GM19467 (cell line): ENCODE results near the gene FOXK2.

Experiments used
- ATAC-seq: cut with Tn5 transposase; IDR thresholded peaks from one replicate; pipeline ENCODE4 v1.9.1; 2021; ENCODE audit warnings: mild to moderate bottlenecking, moderate library complexity; ENCODE audit not compliant: unreplicated experiment

Gene FOXK2

DNA sequence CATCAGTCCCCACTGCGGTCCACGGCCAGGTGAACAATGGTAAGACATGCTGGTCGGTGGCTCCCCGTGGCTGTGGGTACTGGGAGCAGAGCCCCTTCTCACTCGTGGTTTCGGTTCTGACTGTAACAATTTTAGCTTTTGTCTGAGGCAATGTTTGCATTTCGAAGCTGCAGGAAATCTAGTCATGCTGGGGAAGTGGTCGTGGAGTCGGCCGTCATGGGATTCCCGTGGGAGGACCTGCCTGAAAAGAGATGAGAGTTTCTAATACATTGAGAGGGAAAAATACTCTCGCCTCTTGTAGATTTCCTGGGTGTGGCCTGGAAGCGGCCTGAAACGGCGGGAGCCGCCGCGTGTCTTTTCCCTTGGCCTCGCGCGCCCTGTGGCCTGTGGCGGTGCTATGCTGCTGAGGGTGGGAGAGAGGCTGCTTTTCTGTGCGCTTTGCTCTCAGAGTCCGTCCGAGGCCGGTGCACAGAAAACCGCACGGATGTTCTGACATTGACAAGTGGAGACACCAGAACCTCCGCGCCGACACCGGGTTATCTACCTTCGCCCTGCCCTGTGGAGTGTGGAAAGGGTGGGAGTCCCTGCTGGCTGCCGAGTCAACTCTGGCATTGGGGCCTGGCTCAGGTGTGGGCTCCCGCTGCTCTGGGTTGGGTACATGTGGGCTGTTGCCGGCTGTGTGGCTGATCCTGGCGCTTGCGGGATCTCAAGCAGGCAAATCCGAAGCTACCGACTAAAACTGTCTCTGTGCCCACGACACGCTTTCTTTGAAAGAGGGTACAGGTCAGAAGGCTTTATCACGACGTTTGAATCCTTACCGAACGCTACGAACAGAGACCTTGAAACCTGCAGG is 67.9 kb downstream of the FOXK2 start:
- ATAC-seq = no peak

DNA sequence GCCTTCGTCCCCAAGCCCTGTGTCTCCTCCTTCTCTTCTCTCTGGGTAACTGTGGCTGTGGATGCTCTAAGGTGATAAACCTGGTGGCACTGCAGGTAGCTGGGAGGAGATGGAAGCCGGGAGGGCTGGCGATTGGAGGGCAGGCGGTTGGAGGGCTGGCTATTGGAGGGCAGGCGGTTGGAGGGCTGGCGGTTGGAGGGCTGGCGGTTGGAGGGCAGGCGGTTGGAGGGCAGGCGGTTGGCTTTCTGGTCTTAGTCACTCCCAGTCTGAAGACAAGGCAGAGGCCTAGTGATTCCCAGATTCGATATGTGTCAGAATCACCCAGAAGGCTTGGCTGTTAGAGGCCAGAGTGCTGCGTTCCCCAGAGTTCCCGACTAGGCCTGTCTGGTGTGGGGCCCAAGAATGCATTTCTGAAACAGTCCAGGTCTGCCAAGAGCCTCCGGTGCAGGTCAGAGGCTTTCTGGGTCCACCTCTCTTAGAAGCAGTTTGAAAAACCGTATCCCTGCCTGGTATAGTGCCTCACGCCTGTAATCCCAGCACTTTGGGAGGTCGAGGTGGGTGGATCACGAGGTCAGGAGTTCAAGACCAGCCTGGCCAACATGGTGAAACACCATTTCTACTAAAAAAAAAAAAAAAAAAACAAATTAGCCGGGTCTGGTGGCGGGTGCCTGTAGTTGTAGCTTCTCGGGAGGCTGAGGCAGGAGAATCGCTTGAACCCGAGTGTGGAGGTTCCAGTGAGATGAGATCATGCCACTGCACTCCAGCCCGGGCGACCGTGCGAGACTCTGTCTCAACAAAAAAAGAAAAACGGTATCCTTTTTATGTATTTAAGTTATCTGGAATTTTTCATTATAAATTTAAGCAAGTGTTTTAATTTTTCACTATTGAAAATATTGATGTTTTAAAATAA is 69.0 kb downstream of the FOXK2 start:
- ATAC-seq = no peak

DNA sequence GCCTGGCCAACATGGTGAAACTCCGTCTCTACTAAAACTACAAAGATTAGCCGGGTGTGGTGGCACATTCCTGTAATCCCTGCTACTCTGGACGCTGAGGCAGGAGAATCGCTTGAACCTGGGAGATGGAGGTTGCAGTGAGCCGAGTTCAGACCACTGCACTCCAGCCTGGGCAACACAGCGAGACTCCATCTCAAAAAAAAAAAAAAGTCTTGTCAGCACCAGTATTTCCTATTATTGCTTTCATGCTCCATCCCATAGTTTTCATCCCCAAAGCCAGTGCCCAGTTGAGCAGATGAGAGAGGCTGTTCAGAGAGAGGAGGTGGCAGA is 70.3 kb downstream of the FOXK2 start:
- ATAC-seq = no peak

DNA sequence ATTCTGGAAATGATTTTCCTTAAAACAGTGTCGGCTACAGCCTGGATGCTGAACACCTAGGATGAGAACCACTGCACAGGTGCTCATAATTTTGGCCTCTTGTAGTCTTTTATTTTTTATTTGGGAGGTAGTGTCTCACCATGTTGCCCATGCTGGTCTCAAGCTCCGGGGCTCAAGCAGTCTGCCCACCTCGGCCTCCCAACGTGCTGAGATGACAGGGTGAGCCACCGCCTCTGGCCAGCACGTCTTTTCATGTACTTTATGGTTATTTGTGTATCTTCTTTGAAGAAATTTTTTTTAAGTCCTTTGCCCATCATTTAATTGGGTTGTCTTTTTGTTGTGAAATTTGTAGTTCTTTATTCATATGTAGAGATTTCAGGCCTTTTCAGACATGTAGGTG is 70.7 kb downstream of the FOXK2 start:
- ATAC-seq = no peak

DNA sequence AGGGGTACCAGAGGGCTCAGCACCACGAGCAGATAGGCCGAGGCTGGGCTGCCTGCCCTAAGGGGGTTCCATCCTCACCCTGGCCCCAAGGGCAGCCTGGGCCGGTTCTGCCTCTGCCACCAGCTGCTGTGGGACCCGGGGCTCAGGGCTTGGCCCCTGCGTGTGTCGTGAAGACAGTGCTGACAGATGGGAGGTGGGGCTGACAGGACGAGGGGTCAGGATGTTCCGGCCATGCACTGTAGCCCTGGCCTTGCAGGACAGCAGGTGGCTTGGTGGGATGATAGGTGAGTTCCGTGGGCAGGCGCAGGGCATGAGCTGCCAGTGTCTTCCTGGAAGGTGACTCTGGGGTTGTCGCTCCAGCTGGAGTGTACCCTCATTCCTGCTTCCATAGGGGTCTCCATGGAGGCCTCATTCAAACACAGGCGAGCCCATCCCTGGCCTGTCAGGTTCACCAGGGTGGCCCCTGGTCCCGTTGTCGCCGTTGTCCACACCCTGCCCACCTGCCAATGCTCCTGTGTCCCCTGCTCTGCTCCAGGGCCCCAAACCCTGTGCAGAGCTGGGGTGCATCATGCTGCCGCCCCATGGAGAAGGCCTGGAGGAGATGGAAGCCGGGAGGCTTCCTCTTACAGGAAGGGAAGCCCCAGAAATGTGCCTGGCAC is 71.5 kb downstream of the FOXK2 start:
- no peak for ATAC-seq

DNA sequence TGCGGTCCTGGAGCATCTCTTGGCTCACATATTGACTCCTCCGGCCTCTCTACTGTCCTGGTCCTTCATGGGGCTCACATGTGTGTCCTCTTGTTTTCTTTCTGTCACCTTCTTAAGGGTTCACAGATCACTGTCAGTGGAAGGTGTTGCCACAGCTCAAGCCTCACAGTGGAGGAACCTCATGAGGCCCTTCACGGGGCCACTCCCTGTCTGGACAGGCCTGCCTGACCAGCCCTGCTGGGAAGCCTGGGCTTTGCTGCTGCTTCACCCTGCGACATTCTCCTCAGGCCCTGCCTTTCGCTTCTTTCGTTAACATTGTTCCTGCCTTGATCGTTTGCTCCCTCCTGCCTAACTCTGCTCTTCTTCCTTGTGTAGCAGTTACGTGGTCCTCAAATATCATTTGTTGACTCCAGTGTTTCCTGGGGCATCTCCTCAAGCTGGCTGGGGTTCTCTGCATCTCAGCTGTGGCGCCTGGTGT is 72.8 kb downstream of the FOXK2 start:
- no peak for ATAC-seq

DNA sequence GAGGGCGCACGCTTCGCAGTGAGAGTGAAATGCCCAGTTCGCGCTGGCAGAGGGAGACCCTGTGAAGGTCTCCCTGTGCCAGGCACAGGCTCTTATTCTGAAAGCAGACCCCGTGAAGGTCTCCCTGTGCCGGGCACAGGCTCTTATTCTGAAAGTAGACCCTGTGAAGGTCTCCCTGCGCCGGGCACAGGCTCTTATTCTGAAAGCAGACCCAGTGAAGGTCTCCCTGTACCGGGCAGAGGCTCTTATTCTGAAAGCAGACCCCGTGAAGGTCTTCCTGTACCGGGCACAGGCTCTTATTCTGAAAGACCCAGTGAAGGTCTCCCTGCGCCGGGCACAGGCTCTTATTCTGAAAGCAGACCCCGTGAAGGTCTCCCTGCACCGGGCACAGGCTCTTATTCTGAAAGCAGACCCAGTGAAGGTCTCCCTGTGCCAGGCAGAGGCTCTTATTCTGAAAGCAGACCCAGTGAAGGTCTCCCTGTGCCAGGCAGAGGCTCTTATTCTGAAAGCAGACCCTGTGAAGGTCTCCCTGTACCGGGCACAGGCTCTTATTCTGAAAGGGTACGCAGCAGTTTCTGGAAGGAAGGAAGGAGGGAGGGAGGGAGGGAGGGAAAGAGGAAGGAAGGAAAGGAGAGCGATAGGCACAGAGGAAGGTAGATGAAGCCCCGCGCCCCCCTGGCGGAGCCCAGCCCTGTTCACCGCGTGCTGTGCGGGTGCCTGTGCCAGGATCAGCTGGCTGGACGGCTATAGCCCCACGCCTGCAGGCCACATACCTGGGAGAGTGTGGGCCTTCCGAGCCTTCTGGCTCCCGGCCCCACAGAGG is 73.4 kb downstream of the FOXK2 start:
- ATAC-seq = no peak

DNA sequence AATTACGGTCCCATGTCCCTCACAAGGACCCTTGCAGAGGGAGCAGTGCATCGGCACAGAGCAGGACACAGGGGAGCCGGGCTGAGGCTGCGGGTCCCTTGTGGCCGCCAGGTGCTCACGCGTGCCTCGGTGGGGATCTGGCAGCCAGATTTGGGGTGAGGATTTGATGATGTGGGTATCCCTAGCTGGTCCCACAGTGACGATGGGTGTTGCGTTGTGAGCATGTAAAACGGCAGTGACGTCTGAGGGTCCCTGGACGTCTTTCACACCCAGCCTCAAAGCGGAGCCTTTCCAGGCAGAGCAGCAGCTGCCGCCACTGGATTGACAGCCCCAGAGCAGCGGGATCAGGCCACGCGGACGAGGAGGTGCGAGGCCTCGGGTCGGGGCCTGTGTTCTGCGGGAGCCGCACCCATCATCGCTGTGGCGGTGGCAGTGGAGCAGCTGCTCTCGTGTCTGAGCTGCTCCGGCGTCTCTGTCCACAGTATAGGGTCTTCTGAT is 74.1 kb downstream of the FOXK2 start:
- ATAC-seq = no peak

DNA sequence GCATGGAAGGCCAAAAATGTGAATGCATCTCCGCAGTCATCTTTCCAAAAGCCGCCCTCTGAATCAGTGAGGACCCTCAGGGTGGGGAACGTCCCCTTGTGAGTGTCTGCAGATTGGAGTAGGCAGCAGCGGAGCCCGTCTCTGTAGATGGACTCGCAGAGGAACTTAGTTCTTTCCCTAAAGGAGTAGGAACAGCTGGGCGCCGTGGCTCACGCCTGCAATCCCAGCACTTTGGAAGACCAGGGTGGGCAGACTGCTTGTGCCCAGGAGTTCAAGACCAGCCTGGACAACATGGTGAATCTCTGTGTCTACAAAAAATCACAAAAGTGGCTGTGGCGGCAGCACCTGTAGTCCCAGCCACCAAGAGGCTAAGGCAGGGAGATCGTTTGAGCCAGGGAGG is 75.0 kb downstream of the FOXK2 start:
- ATAC-seq = no peak

DNA sequence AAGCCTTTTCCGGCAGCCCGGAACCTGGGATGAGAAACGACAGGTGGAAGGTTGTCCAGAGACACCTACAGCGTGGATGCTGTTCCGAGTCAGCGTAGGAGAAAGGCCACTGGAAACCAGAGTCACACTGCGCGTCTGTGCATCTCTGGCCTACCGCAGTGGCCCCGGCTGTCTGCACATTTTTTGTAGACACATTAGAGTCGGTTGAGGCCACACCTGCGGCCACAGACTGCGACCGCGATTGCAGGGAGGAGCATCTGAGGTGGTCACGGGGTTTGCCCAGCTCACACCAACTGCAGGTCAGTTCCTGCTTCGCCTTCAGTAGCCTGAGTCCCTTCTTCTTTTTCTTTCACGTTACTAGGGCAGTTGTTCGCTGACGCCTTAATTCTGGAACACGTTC is 76.4 kb downstream of the FOXK2 start:
- no peak for ATAC-seq

DNA sequence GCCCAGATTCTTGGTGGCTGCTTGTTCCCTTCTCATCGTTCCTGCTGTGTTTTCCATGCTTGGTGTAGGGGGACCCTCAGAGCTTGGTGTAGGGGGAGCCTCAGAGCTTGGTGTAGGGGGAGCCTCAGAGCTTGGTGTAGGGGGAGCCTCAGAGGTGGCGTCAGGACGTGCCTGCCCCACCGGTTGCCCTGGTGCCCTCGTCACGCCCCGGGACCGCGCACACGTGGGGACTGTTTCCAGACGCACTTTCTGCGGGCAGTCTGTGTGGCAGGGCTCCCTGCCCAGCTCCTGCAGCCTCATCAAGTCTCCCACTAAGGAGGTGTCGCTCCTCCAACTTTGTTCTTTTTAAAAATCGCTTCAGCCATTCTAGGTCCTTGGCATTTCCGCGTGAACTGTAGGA is 76.8 kb downstream of the FOXK2 start:
- ATAC-seq = no peak

DNA sequence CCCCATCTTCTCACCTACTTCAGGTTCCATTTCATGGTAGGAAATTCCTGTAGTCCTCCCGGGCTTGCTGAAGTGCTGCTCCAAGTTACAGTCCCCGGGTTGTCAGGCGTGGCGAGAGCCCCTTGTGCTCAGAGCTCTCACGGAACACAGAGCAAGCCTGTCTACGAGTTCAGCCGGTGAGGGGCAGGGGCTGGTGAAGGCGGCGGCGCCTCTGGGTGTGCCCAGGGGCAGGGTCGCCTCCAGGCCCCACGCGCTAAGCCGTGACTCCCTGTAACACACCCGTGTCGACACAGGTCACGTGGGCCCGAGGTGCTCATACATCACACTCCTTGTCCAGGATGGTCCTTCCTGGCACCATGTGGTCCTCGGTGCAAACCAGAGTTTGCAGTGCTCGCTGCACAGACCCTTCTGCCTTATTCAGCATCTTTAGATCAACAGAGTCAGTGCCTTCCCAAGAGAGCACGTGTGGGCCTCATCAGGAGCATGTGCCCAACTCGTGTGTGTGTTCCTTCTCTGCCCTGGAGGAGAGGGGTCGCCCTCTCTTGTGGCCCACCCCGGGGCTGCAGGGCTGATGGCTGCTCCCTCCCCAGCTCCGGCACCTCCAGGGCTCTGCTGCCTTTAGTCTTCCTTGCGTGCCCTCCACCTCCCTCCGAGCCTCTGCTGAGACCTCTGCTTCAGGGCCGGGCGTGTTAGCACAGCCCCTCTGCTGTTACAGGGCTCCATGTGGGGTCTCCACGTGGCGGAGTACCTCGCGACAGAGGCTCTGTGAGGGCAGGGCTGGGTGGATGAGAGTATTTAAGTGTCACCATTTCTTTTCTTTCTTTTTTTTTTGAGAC is 77.5 kb downstream of the FOXK2 start:
- no peak for ATAC-seq

DNA sequence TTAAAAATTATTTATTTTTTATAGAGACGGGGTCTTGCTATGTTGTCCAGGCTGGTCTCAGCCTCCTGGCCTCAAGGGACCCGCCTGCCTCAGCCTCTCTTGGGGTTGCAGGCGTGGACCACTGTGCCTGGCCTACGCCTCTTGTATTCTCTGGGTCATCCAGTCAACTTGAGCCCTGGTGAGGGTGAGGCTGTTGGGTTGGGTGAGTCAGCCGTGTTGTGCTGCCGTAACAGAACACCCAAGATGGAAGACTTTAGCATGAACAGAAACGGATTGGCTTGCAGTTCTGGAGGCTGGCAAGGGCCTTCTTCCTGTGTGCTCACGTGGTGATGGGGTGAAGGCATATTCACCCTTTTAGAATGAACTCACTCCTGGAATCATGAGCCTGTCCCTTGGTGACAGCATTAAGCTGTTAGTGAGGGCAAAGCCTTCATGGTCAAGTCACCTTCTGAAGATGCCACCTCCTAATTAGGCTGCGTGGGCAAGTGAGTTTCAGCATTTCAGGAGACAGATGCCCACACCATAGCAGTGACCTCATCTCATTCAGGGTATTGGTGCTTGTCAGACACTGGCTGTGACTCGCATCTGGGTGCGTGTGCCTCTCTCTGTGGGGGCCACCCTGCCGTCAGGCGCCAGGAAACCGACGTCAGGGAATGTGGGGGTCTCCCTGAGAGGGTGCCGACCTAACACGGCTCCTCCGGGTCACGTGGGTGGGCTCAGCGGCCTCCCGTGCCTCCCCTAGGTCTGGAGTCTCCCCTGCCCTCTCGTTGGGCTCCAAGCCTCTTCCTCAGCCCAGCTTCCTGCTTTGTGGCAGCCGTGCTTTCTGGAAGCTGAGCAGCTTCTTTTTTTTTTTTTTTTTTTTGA is 79.0 kb downstream of the FOXK2 start:
- ATAC-seq = no peak

DNA sequence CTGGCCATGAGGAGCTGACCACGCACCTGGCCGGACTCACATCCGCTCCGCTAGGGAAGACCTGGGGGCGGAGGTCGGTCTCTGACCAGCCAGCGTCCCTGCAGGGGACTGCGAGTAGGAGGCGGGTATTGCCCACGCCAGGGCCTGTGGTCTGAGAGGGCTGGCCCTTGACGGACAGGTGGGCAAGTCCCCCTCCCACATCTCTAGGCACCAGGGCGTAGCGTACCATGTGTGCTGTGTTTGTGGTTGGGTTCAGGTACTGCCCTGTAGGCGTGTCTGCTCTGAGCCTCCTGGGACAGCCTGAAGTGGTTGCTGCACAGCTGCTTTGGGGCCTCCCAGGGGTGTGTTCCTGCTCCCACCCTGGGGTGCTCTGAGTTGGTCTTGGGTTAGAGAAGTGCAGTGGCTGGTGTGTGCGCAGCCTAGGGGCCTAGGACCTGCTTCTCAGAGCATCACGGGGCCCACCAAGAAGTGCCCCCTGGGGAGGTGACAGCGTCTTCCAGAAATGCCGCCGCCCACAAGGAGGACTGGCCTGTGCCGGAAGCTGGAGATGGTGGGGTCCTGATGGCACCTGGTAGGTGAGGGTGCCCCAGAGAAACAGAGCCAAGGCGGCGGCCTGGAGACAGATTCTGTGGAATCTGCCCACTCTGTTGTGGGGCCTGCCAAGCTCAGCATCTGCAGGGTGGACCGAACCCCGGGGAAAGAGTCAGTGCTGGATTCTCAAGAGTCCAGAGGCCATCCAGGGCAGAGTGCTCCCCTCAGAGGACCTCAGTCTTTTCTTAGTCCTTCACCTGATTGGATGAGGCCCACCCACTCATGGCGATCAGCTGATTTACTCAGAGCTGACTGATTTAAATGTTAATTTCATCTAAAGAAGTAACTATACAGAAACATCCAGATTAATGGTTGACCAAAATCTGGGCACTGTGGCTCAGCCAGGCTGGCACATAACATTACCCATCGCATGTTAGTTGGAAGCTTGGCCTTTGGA is 80.4 kb downstream of the FOXK2 start:
- no peak for ATAC-seq

DNA sequence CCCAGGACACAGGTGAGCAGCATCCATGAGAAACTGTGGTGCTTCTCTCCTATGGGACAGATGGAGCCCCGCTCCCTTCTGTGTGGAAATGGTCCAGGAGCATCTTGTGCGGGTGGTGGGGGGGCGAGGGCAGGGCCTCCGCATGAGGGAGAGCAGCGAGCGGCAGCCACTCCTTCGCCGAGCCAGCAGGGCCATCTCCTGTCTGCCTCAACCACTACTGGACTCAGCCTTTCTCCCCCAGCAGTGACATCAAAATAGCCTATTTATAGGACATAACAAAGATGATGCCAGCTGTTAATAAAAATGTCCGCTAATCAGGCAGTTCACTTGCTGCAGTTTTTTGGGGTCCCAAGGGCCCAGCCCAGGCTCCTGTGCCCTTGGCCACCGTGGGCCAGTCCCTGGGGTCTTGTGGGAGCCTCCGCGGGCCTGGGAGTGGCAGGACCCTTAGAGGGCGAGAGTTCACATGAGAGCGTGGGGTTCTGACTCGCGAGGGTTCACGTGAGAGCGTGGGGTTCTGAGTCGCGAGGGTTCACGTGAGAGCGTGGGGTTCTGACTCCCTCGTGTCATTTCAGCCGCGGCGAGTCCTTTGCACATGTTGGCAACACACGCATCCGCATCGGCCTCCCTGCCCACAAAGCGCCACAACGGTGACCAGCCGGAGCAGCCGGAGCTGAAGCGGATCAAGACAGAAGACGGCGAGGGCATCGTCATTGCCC is 81.4 kb downstream of the FOXK2 start:
- no peak for ATAC-seq

DNA sequence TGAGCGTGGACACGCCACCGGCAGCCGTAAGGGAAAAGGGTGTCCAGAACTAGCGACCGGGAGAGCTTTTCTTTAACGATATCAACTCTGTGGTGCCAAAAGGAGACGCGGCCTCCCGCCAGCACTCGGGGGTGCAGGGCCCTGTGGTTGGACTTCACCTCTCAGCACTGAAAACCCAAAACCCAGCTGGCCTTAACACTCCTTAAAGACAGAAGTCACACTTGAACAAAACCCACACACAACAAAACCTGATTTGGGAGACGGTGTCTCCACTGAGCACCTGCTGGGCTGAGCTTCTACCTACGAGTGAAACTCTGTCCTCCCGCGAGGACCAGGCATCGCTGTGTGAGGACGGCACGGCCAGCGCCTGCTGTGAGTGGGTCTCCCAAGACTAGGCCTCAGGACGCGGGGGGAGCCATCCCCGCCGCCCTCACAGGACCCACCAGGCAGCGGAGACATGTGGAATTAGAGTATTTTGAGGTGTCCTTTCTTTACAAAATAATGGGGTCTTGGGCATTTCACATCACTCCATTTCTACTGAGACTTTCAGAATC is 82.0 kb downstream of the FOXK2 start:
- no peak for ATAC-seq
